ENCODE data around the gene PIK3CD. TPM values are rescaled to one million over a fixed set of nuclear protein-coding genes. Genes with fewer than 3 reads are reported as not detected.

PIK3CD gene
- polyA plus RNA-seq, 1 donor from 2014 or later: 4.2 TPM

DNA sequence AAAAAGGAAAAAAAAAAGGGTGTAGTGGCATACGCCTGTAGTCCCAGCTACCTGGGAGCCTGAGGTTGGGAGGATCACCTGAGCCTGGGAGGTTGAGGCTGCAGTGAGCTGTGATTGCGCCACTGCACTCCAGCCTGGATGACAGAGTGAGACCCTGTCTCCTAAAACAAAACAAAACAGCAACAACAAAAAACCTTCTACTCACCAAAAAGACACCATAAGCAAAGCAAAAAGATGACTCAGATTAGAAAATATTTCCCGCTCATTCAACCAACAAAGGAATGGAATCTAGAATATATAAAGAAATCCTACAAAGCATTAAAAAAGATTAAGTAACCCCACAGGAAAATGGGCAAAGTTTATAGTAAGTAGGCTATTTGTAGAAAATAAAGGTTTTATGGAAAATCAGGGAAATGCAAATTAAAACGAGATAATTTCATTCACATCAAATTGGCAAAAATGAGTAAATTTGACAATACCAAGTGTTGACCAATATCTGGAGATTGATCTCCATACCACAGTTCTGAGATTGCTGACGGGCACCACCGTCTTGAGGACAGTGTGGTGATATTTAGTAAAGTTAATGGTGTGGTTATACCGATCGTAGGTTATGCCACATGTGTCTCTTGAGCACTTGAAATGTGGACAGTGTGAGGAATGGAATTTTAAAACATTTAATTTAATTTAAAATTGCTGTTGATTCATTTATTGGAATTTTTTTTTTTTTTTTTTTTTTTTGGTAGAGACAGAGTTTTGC, 54.0 kb downstream of the PIK3CD start:
- no peak for TF ChIP-seq EZH2 (IDR thresholded peaks at IDR 0.05; ENCODE audit: borderline replicate concordance, insufficient read depth, low read length, poor library complexity, severe bottlenecking)
- no peak for TF ChIP-seq SMC3 (conservative IDR thresholded peaks at IDR 0.05; ENCODE audit: poor library complexity)
- TF ChIP-seq TAF1 (IDR thresholded peaks at IDR 0.05; ENCODE audit: low read depth): no peak
- TF ChIP-seq RAD21 (conservative IDR thresholded peaks at IDR 0.05): no peak
- TF ChIP-seq MXI1 (conservative IDR thresholded peaks at IDR 0.05; ENCODE audit: poor library complexity, severe bottlenecking): no peak
- TF ChIP-seq, protein P1, sequence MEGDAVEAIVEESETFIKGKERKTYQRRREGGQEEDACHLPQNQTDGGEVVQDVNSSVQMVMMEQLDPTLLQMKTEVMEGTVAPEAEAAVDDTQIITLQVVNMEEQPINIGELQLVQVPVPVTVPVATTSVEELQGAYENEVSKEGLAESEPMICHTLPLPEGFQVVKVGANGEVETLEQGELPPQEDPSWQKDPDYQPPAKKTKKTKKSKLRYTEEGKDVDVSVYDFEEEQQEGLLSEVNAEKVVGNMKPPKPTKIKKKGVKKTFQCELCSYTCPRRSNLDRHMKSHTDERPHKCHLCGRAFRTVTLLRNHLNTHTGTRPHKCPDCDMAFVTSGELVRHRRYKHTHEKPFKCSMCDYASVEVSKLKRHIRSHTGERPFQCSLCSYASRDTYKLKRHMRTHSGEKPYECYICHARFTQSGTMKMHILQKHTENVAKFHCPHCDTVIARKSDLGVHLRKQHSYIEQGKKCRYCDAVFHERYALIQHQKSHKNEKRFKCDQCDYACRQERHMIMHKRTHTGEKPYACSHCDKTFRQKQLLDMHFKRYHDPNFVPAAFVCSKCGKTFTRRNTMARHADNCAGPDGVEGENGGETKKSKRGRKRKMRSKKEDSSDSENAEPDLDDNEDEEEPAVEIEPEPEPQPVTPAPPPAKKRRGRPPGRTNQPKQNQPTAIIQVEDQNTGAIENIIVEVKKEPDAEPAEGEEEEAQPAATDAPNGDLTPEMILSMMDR (IDR thresholded peaks at IDR 0.05; ENCODE audit: poor library complexity, severe bottlenecking): no peak
- TF ChIP-seq POLR2AphosphoS5 (IDR thresholded peaks at IDR 0.05): no peak
- TF ChIP-seq, protein P2, sequence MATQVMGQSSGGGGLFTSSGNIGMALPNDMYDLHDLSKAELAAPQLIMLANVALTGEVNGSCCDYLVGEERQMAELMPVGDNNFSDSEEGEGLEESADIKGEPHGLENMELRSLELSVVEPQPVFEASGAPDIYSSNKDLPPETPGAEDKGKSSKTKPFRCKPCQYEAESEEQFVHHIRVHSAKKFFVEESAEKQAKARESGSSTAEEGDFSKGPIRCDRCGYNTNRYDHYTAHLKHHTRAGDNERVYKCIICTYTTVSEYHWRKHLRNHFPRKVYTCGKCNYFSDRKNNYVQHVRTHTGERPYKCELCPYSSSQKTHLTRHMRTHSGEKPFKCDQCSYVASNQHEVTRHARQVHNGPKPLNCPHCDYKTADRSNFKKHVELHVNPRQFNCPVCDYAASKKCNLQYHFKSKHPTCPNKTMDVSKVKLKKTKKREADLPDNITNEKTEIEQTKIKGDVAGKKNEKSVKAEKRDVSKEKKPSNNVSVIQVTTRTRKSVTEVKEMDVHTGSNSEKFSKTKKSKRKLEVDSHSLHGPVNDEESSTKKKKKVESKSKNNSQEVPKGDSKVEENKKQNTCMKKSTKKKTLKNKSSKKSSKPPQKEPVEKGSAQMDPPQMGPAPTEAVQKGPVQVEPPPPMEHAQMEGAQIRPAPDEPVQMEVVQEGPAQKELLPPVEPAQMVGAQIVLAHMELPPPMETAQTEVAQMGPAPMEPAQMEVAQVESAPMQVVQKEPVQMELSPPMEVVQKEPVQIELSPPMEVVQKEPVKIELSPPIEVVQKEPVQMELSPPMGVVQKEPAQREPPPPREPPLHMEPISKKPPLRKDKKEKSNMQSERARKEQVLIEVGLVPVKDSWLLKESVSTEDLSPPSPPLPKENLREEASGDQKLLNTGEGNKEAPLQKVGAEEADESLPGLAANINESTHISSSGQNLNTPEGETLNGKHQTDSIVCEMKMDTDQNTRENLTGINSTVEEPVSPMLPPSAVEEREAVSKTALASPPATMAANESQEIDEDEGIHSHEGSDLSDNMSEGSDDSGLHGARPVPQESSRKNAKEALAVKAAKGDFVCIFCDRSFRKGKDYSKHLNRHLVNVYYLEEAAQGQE (IDR thresholded peaks at IDR 0.05; ENCODE audit: borderline replicate concordance): no peak
- TF ChIP-seq EP300 (conservative IDR thresholded peaks at IDR 0.05; ENCODE audit: poor library complexity, severe bottlenecking): no peak

GRCh38 chr1:9706178-9706577, 54.6 kb downstream of the PIK3CD start:
- Histone ChIP-seq H2AFZ (ENCODE audit: low read depth, low read length) (no peak overlapping the region), H3K9me2 (ENCODE audit: insufficient read depth, low read length) (no peaks in the 10 kb centered on the region), H3K79me2 (replicated peaks; ENCODE audit: insufficient read depth, low read length) (no peaks in the 10 kb centered on the region), H3K9ac (ENCODE audit: low read length) (no peak overlapping the region), H3K9me3 (ENCODE audit: low read length) (peaks cover 4% of the 10 kb centered on the region), H3K4me3 (ENCODE audit: low read length) (no peak overlapping the region), H3K27ac (ENCODE audit: low read length) (no peak overlapping the region), H4K20me1 (ENCODE audit: insufficient read depth) (no peaks in the 10 kb centered on the region), H3K4me2 (ENCODE audit: low read length) (no peak overlapping the region), H3F3A (ENCODE audit: insufficient read depth, low read length, poor library complexity, severe bottlenecking) (no peaks in the 10 kb centered on the region), H3K36me3 (ENCODE audit: insufficient read depth, low read length) (no peaks in the 10 kb centered on the region), H3K27me3 (ENCODE audit: insufficient read depth, low read depth, low read length) (no peaks in the 10 kb centered on the region)
- TF ChIP-seq, protein P1 (IDR thresholded peaks at IDR 0.05; ENCODE audit: poor library complexity, severe bottlenecking): no peak
- no peak for TF ChIP-seq EP300 (conservative IDR thresholded peaks at IDR 0.05; ENCODE audit: poor library complexity, severe bottlenecking)

More for the DNA sequence above, 54.0 kb downstream of the PIK3CD start:
- no peaks in the 10 kb centered on the region for H3F3A ChIP-seq (ENCODE audit: insufficient read depth, low read length, poor library complexity, severe bottlenecking)
- no peak overlapping the region for H3K9ac ChIP-seq (ENCODE audit: low read length)
- H2AFZ ChIP-seq (ENCODE audit: low read depth, low read length): no peak overlapping the region
- H3K79me2 ChIP-seq (replicated peaks; ENCODE audit: insufficient read depth, low read length): no peaks in the 10 kb centered on the region
- no peak overlapping the region for H3K4me2 ChIP-seq (ENCODE audit: low read length)
- no peaks in the 10 kb centered on the region for H3K27me3 ChIP-seq (ENCODE audit: insufficient read depth, low read depth, low read length)
- H4K20me1 ChIP-seq (ENCODE audit: insufficient read depth): no peaks in the 10 kb centered on the region
- H3K9me3 ChIP-seq (ENCODE audit: low read length): peaks cover 4% of the 10 kb centered on the region
- no peaks in the 10 kb centered on the region for H3K36me3 ChIP-seq (ENCODE audit: insufficient read depth, low read length)
- H3K27ac ChIP-seq (ENCODE audit: low read length): no peak overlapping the region
- H3K9me2 ChIP-seq (ENCODE audit: insufficient read depth, low read length): no peaks in the 10 kb centered on the region
- H3K4me3 ChIP-seq (ENCODE audit: low read length): no peak overlapping the region
